Measurements from ENCODE around the gene EXOSC1.
"Not testable (repeated sequence)": the region's sequence is repeated elsewhere in the genome, so short reads cannot be mapped to it uniquely, and the experiment has no call there.

Gene EXOSC1

DNA sequence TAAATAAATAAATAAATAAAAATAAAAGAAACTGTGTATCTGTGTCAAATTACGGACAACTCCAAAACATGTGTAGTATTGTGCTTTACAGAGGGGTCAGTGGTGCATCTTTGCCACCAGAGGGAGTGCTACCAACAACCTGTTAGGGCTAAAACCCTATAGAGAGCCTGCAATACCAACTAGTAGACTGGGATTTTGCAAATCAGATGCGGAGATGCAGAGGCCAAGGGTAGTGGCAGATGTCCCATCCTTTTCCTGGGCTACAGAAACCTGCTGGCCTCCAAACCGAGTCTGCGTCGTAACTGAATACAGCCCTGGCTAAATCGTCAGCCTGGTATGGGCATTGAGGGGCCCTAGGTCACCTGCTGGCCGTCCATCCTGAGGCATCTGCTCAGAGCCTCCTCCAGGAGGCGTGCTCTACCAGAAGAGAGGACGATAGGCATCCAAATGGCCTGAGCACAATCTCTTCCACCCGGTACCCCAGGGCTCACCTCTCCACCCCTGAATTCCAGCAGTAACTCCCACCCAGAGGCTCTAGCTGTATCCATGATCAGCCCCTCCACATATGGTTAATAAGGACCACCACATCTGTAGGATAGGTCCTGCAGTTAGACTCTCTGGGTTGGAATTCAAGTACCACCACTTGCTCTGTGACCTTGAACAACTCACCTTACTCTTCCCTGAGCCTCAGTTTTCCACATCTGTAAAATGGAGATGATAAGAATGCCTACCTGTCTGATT is 38.4 kb downstream of the EXOSC1 start:
- DNase-seq, result peak; percentile 44

DNA sequence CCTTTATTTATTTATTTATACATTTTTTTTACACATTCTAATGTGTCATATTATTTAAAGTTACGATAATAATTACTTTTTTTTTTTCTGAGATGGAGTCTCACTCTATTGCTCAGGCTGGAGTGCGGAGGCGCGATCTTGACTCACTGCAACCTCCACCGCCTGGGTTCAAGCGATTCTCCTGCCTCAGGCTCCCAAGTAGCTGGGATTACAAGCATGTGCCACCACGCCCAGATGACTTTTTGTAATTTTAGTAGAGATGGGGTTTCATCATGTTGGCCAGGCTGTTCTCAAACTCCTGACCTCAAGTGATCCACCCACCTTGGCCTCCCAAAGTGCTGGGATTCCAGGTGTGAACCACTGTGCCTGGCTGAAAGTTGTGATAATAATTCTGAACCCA is 39.3 kb downstream of the EXOSC1 start:
- DNase-seq, result not testable (repeated sequence)

DNA sequence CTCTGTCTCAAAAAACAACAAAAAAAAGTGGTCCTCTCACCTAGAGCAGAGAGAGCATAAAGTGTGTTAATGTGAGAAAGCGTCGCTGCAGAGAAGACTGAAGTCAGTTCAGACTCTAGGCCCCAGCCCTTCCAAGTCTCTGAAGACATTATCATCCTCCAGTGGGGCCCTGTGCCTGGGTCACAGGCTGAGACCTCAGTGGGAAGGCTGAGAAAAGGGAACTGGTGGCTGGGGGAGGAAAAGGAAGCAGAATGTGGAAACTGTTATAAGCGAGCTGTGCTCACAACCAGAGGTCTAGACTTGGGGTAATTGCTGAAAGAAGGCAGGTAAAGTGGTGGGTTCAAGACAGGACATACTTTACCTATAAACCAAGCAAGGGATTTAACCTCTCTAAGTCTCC is 39.7 kb downstream of the EXOSC1 start:
- DNase-seq, result no peak

DNA sequence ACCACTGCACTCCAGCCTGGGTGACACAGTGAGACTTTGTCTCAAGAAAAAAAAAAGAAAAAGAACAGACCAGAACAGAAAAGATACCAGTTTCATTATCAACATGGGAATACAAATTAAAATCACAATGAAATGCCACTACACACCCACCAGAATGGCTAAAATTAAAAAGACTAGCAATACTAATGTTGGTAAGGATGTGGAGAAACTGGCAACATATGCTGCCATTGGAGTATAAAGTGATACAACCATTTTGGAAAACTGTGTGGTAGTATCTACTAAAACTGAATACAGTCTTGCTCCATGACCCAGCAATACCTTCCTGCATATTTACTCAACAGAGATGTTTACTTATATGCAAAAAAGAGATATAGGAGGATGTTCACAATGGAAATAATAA is 41.8 kb downstream of the EXOSC1 start:
- DNase-seq, result no peak

DNA sequence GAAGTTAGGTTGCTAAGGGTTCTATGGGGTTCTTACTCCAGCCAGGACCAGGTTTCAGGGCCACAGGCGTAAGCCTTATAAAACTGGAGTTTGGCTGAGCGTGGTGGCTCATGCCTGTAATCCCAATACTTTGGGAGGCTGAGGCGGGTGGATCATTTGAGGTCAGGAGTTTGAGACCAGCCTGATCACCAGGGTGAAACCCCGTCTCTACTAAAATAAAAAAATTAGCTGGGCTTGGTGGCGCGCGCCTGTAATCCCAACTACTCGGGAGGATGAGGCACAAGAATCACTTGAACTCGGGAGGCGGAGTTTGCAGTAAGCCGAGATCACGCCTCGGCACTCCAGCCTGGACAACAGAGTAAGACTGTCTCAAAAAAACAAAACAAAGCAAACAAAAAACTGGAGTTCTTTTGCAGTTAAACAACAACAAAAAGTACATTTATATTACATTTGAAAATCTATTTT is 44.3 kb downstream of the EXOSC1 start:
- no peak for DNase-seq

DNA sequence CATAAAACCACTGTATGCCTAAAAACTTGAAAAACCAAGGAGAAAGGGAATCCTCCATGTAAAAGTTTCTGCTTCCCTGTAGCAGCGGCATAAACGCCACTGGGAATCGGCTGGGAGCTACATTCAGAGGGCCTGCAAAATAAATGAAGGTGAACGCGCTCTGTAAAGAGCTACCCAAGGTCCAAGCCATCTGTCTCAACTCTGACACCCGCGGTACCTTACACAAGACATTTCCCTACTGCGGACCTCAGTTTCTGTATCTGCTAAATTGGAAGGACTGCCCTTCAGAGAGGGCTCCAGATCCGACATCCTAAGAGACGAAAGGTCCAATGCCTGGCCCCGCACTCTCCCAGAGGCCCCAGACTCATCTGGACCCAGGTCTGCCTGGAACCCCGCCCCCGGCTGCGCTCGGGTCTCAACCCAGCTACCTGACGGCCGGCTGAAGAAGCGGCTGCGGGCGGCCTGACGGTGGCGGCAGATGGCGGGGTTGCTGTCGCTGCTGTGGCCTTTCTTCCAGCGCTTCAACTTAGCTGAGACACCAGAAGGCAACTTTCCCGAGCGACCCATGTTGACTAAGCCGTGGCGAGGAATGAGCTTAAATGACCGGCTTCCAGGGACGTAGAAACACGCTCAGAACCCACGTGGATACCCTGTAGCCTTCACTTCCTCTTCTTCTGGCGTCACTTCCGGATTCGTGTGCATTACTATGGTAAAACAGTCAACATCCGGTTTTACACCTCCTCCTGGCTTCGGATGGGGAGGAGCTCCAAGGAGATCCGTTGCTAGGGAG is 44.9 kb downstream of the EXOSC1 start, which contains the start of gene RRP12:
Gene RRP12 (minus strand): TSS at position 676 of the 790 bp plus-strand sequence. CDS start 109 bp downstream, at position 567.
- DNase-seq, result peak; percentile 93

DNA sequence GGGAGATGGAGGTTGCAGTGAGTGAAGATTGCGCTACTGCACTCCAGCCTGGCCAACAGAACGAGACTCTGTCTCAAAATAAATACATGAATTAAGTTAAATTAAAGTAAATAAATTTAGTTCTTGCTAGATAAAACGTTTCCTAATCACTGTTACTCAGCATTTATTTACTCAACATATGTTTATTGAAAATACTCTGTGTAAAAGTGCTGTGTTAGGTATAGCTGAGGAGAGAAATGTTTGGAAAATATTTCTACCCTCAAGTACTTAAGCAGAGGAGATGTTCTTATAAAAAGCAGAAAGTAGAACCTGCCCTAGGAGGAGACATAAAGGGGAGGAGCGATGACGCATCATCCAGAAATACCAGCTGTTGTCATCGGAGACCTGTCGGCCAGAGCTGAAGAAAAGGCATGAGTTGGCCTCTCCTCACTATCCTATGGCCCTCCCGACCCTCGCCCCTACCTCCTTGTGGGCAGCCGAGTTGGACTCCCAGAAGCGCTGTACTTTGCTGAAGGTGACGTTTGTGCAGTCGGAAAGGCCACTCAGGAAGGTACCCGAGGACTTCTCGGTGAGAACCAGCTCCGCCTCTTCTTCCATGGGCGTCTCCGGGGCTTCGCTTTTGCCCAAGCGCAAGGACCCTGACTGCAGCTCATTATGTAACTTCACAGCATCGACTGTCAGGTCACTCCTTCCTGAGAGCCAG is 45.8 kb downstream of the EXOSC1 start:
- DNase-seq, result peak; percentile 21

DNA sequence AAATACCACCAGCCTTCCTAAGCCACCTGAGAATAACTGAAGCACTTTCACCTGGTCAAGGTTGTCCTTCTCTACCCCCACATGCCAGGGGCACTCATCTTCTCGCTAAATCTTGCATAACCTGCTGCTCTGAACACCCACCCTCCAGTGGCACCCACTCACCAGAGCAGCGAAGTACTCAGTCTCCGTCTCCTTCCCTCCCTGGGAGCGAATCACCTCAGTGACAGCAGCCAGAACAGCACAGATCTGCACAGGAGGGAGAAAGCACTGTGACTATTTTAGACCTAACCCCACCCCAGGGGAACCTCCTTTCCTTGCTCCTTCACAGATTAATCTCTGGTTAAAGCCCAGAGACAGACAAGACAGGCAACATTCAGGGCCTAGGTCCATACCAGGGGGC is 49.8 kb downstream of the EXOSC1 start:
- no peak for DNase-seq

DNA sequence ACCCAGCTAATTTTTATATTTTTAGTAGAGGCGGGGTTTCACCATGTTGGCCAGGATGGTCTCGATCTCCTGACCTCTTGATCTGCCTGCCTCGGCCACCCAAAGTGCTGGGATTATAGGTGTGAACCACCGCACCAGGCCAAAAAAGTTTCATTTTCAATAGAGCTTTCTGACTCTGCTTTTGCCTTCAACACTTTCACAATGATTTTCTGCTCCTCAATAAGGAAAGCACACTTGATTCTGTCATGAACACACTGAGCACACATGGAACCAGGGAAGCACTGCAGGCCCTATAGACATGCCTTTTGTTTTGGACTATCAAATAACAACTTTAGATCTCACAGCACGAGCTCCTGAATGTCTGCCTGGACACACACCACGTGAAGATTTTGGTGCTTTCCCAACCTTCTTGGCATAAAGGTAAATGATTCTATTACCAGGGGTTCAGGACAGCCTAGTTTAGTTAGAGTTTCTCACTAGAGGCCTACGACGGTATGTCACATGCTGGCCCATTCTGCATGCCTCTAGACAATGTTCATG is 52.7 kb downstream of the EXOSC1 start:
- no peak for DNase-seq

DNA sequence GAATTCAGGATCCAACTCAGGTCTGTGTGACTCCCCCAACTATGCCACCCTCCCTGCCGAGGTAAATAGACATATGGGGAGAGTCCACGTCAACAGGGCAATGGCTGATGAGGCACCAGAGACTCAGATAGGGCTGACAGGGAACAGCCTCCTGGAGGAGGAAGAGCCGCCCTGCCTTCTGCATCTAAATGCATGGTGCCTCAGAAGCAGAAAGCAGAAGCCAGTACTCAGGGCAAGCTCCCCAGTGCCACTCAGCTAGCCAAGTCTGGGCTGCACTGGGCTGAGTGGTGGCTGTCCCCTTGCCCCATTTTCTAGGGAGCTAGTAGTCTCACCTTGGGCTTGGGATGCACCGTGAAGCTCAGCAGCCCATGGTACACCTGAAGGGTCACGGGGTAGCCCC is 55.7 kb downstream of the EXOSC1 start:
- DNase-seq, result no peak

DNA sequence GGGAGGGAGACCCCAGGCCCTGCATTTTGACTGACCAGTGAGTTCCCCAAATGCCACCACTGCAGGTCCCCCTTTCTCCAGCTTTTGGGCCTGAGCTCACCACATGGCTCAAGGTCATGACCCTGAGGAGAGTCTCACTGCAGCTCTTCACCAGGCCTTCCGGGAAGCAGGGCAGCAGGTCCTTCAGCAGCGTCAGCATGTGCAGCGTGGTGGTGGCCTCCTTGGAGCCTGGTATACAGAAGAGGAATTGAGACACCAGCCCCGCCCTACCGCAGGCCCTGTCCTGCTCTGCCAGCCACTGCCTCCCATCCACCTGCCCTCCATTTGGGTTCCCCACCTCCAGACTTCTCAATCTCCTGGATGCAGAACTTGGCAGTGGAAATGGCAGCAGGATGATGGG is 57.7 kb downstream of the EXOSC1 start:
- no peak for DNase-seq
